ENCODE measurements around the gene XRN2. TPM values are rescaled to one million over a fixed set of nuclear protein-coding genes. Genes with fewer than 3 reads are reported as not detected.

XRN2 gene
- total and polyA plus RNA-seq, 2 of the 13 experiments (the other 11 are each of a cell fraction or from before 2014, with no cell fraction given), result 90.3 to 171 TPM

DNA sequence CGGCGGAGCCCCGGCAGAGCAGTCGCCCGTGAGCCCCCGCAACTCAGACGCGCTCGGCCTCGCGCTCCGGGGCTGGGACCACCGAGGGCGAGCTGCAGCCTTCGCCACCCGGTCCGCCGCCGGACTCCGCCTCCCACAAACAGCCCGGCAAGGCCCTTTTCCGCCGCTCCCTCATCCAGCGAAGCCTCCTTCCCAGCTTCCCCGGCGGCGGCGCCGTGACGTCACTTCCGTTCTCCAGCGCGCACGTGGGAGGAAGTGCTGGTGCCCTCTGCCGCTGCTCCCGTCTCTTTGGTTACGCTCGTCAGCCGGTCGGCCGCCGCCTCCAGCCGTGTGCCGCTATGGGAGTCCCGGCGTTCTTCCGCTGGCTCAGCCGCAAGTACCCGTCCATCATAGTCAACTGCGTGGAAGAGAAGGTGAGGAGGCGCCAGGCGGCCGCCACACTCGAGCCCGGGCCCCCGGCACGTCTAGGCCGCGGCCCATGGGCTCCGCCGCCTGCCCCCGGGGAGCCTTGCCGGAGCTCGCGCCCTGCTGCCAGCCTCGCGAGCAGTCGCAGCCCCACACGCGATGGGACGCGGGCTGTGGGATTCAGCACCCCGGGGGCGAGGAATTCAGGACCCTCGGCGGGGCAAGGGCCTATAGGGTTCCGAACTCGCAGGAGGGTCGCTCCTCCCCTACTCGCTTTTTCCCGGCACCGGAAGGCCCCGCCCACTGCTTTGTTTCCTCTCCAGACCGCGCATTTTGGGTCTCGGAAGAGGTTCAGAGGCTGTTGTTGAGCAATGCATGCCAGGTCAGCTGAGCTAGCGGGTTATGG is at the start of gene XRN2 (continued):
- TF ChIP-seq KMT2A (CRISPR knock-in tag; IDR thresholded peaks at IDR 0.05) (peak; percentile 95), BORCS8-MEF2B (CRISPR knock-in tag; IDR thresholded peaks at IDR 0.05) (peak; percentile 93), SIX1 (CRISPR knock-in tag; IDR thresholded peaks at IDR 0.05; ENCODE audit: borderline replicate concordance) (no peak; the same call in 1 of the 2 replicates), ZNF335 (CRISPR knock-in tag; IDR thresholded peaks at IDR 0.05) (peak; percentile 84), KDM1A (CRISPR knock-in tag; IDR thresholded peaks at IDR 0.05) (peak; percentile 78; the same call in 1 of the 2 replicates), ZNF501 (CRISPR knock-in tag; IDR thresholded peaks at IDR 0.05) (peak; percentile 97), HDAC2 (CRISPR knock-in tag; IDR thresholded peaks at IDR 0.05) (peak; percentile 82), ZC3H4 (CRISPR knock-in tag; IDR thresholded peaks at IDR 0.05; ENCODE audit: borderline replicate concordance) (peak; percentile 18; the same call in 1 of the 2 replicates), HNRNPLL (IDR thresholded peaks at IDR 0.05; ENCODE audit: low read depth, low read length, poor library complexity, severe bottlenecking) (peak; percentile 90), ZNF343 (CRISPR knock-in tag; IDR thresholded peaks at IDR 0.05) (peak; percentile 70; the same call in 1 of the 2 replicates), ZIK1 (CRISPR knock-in tag; IDR thresholded peaks at IDR 0.05; ENCODE audit: borderline replicate concordance, low read depth) (peak; percentile 89), PAWR (CRISPR knock-in tag; IDR thresholded peaks at IDR 0.05; ENCODE audit: borderline replicate concordance) (no peak), ZNF891 (CRISPR knock-in tag; IDR thresholded peaks at IDR 0.05) (peak; percentile 97)
- TF ChIP-seq, protein P1, sequence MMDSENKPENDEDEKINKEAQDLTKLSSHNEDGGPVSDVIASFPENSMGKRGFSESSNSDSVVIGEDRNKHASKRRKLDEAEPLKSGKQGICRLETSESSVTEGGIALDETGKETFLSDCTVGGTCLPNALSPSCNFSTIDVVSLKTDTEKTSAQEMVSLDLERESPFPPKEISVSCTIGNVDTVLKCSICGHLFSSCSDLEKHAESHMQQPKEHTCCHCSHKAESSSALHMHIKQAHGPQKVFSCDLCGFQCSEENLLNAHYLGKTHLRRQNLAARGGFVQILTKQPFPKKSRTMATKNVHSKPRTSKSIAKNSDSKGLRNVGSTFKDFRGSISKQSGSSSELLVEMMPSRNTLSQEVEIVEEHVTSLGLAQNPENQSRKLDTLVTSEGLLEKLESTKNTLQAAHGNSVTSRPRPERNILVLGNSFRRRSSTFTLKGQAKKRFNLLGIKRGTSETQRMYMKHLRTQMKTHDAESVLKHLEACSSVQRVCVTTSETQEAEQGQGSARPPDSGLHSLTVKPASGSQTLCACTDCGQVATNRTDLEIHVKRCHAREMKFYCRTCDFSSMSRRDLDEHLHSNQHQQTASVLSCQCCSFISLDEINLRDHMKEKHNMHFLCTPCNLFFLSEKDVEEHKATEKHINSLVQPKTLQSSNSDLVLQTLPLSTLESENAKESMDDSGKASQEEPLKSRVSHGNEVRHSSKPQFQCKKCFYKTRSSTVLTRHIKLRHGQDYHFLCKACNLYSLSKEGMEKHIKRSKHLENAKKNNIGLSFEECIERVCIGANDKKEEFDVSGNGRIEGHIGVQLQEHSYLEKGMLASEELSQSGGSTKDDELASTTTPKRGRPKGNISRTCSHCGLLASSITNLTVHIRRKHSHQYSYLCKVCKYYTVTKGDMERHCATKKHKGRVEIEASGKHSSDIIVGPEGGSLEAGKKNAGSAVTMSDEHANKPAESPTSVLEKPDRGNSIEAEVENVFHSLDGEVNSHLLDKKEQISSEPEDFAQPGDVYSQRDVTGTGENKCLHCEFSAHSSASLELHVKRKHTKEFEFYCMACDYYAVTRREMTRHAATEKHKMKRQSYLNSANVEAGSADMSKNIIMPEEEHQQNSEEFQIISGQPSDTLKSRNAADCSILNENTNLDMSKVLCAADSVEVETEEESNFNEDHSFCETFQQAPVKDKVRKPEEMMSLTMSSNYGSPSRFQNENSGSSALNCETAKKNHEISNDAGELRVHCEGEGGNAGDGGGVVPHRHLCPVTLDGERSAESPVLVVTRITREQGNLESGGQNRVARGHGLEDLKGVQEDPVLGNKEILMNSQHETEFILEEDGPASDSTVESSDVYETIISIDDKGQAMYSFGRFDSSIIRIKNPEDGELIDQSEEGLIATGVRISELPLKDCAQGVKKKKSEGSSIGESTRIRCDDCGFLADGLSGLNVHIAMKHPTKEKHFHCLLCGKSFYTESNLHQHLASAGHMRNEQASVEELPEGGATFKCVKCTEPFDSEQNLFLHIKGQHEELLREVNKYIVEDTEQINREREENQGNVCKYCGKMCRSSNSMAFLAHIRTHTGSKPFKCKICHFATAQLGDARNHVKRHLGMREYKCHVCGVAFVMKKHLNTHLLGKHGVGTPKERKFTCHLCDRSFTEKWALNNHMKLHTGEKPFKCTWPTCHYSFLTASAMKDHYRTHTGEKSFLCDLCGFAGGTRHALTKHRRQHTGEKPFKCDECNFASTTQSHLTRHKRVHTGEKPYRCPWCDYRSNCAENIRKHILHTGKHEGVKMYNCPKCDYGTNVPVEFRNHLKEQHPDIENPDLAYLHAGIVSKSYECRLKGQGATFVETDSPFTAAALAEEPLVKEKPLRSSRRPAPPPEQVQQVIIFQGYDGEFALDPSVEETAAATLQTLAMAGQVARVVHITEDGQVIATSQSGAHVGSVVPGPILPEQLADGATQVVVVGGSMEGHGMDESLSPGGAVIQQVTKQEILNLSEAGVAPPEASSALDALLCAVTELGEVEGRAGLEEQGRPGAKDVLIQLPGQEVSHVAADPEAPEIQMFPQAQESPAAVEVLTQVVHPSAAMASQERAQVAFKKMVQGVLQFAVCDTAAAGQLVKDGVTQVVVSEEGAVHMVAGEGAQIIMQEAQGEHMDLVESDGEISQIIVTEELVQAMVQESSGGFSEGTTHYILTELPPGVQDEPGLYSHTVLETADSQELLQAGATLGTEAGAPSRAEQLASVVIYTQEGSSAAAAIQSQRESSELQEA (CRISPR knock-in tag; IDR thresholded peaks at IDR 0.05; ENCODE audit: not compliant biosample characterization), result peak; percentile 96
- TF ChIP-seq, protein P2, sequence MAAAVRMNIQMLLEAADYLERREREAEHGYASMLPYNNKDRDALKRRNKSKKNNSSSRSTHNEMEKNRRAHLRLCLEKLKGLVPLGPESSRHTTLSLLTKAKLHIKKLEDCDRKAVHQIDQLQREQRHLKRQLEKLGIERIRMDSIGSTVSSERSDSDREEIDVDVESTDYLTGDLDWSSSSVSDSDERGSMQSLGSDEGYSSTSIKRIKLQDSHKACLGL (CRISPR knock-in tag; IDR thresholded peaks at IDR 0.05), result peak; percentile 99
- TF ChIP-seq, protein P3, sequence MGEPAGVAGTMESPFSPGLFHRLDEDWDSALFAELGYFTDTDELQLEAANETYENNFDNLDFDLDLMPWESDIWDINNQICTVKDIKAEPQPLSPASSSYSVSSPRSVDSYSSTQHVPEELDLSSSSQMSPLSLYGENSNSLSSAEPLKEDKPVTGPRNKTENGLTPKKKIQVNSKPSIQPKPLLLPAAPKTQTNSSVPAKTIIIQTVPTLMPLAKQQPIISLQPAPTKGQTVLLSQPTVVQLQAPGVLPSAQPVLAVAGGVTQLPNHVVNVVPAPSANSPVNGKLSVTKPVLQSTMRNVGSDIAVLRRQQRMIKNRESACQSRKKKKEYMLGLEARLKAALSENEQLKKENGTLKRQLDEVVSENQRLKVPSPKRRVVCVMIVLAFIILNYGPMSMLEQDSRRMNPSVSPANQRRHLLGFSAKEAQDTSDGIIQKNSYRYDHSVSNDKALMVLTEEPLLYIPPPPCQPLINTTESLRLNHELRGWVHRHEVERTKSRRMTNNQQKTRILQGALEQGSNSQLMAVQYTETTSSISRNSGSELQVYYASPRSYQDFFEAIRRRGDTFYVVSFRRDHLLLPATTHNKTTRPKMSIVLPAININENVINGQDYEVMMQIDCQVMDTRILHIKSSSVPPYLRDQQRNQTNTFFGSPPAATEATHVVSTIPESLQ (CRISPR knock-in tag; conservative IDR thresholded peaks at IDR 0.05), result peak; percentile 98
- TF ChIP-seq, protein P4, sequence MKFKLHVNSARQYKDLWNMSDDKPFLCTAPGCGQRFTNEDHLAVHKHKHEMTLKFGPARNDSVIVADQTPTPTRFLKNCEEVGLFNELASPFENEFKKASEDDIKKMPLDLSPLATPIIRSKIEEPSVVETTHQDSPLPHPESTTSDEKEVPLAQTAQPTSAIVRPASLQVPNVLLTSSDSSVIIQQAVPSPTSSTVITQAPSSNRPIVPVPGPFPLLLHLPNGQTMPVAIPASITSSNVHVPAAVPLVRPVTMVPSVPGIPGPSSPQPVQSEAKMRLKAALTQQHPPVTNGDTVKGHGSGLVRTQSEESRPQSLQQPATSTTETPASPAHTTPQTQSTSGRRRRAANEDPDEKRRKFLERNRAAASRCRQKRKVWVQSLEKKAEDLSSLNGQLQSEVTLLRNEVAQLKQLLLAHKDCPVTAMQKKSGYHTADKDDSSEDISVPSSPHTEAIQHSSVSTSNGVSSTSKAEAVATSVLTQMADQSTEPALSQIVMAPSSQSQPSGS (CRISPR knock-in tag; IDR thresholded peaks at IDR 0.05), result peak; percentile 100

Data from HepG2 (cell line).